ACHN (cell line): ENCODE data around the gene CDCA4.

Source experiments
- DNase-seq: peaks from one replicate; pipeline ENCODE4 v3.0.0-alpha.2; 2015
- in situ Hi-C: cut with HindIII; loops from 2 replicates; pipeline ENCODE4 v1.10.0; 2017; ENCODE audit warnings: low sequenced_read_pairs, low pct_ligation_motif_present, low pct_unique_long_range_greater_than_20kb

The CDCA4 gene

DNA sequence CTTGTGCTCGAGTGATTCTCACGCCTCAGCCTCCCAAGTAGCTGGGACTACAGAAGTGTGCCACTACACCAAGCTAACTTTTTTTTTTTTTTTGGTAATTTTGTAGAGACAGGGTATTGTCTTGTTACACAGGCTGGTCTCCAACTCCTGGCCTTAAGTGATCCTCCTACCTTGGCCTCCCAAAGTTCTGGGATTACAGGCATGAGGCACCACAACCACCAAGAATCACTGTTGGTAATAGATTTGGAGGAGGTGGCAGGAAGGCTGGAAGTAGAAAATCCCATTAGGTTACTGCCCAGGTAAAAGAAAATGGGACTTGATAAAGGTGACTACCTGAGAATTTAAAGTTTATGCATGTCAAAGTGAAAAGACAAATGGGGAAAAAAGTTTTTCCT lies 1.4 kb upstream of the CDCA4 start:
- no peak for DNase-seq
- in situ Hi-C loops, result no loop called here

DNA sequence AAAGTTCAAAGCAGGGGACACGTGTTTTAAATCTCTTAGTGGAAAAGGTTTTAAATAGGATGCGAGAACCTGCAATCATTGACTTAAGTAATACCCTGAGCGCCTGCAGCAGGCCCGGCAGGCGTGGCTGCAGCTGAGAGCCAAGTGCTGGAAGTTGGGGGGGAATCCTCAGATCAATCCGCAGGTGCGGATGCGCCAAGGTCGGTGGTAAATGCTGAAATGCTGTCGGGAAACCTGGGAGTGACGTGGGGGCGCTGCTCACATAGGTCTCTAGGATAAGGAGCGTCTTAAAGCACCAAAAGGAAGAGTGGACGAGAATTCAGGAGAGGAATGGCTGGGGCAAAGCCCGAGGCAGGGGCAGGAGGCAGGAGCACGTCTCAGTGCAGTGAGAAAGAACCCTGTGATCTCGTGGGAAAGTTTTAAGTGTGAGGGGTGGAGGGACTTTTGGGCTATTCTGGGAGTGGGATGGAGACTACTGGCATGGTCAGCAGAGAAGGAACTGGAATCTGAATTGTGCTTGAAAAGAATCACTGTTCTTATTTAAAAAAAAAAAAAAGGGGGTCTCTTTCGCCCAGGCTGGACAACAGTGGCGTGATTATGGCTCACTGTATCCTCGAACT lies 883 bp upstream of the CDCA4 start:
- in situ Hi-C loops, result no loop called here
- DNase-seq, result peak; percentile 56

DNA sequence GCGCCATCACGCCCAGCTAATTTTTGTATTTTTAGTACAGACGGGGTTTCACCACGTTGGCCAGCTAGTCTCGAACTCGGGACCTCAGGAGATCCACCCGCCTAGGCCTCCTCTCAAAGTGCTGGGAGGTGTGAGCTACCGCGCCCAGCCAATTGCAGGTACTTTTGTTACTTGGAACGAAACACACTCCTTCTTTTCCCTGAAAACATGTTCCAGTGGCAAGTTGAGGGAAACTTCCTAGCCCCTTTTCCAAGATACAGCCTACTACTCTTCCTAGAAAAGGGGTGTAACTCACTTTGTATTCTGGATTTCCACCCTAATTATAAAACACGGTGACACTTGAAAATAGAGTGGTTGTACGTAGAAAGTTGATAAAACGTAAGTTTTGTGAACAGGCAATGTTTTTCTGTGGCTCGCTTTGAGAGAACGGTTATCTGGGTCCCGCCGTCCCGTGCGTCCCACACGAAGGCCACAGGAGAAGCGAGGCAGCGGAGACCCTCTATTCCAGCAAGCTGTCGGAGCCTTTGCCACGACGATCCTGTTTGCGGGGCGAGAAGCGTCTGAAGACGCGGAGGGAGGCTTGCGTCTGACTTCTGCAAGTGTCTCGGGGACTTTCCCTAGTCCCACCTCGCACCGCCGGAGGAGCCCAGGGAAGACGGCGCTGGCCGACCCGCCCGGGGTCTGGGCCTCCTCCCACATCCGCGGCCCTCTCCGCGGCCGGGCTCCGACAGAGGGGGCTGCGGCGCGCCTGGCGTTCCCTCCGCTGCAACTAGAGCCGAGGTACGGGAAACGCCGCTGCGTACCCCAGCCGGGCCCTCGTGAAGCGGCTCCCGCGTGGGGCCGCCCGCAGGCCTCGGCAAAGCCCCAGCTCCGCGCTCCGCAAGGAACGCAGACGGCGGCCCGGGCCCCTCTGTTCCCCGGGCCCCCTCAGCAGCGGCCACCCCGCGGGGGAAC lies 745 bp downstream of the CDCA4 start:
- in situ Hi-C loops, result no loop called here
- DNase-seq, result peak; percentile 25

DNA sequence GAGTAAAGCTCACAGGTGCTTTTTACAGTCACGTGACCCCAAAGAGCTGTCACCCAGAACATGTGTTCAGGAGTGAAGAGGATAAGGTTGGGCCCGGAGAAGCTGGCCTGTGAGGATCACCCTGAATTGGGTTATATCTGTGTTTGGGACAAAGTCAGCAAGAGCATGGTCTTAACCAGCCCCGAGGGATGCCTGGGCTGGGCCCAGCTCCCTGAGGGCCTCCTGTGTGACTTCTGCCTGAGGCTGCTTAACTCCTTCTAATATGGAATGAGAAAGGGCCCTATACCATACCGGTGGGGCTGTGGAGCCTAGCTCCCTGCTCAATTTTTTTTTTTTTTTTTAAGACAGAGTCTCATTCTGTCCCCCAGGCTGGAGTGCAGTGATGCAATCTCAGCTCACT lies 2.5 kb downstream of the CDCA4 start:
- in situ Hi-C loops, result no loop called here
- no peak for DNase-seq

GRCh38 chr14:105015905-105016304 lies 5.0 kb downstream of the CDCA4 start:
- DNase-seq, result no peak
- in situ Hi-C loops, result no loop called here

DNA sequence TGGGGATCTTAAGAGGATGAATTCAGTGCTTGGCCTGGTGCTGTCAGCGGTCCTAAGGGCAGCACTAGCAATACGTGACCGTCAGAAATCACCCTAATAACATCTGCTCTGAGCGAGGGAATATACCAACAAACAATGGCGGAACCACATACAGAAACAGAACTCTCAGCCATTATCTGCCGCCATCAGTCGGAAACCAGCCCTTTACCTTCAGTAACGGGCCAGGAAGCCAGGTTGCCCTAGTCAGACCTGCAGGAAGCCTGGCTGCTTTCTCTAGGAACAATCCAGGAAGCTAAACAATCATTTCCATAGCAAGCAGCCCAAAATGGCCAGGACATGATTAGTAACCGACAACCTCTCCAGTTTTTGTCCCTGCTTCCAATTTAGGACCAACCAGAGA lies 5.6 kb downstream of the CDCA4 start:
- in situ Hi-C loops, result no loop called here
- no peak for DNase-seq

DNA sequence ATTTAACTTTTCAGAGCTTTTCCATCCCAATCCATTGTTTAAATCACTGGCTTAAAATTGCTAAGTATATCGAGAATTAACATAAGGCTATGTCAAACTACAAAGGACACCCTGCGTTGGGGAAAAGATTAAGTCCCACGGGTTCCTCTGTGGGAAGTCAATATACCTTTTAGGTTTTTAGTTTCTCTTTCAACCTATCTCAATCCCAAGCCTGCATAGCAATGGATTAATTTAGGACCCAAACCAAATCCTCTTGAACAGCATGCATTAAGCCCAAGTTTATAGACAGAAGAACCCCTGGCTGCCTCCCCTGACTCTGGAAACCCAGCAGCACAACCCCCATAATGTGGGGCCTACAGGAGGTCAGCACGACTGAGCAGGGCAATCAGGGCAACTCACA lies 6.3 kb downstream of the CDCA4 start:
- in situ Hi-C loops, result no loop called here
- no peak for DNase-seq

DNA sequence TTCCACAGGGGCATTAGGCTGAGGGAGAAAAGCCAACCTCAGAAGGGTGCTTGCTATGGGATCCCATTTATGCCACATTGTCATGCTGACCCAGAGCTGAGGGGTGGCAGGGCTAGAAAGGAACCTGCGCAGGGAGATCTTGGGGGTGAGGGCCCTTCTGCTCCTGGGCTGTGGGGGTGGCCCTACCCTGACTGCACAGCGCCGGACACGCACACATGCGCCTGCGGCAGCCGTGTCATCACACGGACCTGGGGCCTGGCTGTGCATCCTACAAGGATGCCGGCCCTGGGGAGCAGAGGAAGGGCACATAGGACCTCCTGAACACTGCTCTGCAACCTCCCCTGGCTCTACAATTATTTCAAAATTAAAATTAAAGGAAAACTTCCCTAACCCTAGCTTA lies 6.9 kb downstream of the CDCA4 start:
- no peak for DNase-seq
- in situ Hi-C loops, result no loop called here

DNA sequence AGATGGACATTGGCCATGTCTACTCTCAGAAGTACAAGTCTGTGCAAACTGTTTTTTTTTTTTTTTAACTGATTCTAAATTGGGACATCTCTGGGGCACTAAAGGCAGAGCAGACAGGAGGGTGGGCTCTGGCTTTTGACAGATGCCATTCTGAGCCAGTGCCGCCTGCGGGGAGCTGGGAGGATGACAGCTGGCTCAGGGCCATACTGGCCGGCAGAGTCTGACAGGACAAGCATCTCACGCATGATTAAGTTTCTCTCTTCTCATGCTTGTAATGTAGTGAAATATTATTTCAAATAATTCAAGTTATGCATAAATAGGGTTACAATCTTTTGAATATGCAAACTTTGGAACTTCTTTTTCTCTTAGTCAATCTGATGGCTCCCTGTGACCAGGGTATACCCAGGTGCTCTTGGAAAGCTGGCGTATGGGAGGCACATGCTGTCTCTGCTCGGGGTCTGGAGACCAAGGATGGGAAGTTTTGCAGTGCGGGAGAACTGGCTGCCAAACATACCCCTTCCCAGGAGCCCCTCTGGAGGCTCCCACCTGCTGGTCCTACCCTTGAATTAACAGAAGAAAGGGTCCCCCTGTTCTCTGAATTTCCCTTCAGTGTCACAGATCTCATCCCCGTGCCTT lies 7.6 kb downstream of the CDCA4 start:
- DNase-seq, result no peak
- in situ Hi-C loops, result no loop called here

DNA sequence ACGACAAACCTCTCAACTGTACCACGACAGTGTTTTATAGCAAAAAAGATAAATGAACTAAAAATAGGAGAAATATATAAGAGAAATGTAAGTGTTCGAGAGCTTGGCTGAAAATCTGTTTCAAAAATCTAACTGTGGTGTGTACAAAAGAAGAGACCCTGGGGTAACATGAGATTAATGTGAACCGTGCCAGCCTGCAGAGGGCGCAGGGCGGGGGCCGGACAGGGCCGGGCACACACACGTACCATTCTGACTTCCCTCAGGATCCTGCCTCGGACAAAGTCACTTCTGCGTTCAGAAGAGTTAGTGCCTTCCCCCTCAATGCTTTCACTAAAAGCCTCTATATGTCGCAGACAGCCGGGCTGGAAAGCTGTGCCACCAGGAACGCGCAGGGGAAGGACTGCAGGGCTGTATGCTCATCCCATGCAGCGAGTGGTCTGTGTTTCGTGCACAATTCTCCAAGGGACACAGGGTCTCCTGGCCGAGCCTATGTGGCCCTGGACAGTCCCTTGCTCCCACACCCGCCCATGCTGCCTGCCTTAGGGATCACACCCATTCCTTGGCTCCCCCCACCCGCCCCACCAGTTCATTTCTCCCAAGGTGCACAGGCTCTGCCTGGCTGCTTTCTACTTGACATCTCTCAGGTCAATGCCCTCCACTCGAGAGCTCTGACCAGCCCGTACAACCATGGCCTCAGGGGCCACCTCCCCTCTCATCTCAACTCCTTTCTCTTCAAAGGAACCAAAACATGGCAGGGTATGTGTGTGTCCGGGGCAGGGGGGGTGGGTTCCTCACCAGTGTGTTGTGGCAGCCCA lies 8.5 kb downstream of the CDCA4 start:
- no peak for DNase-seq
- in situ Hi-C loops, result no loop called here

DNA sequence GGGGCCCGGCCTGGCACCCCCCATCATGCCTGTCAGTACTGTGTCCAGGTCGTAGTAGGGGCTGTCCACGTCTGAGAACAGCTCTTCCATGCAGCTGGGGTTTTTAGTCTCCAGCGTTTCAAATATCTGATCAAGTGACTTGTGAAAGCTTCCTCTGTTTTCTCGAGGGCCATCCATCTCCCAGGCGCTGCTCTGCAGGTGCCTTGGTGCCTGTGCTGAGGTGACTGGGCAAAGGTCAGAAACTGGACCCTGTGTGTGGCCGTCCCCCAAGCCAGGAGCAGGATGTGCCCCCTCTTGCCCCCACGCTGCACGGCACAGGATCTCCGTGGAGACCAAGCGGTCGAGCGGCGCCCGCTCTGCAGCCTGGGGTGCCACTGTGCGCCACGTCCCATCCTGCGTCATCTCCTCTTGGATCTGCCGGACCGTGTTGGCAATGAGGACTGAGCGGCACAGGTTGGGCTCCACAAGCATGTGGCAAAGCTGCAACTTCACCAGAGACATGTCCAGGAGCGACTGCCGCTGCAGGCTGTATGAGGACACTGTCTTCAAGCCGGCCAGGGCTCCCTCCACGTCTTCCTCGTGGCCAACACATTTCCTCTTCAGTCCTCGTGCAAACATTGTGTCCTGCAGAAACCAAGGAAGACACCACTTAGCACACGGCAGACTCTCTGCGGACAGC lies 9.4 kb downstream of the CDCA4 start:
- in situ Hi-C loops, result no loop called here
- DNase-seq, result no peak

GRCh38 chr14:105010891-105011291 lies 10.0 kb downstream of the CDCA4 start:
- no peak for DNase-seq
- in situ Hi-C loops, result no loop called here

DNA sequence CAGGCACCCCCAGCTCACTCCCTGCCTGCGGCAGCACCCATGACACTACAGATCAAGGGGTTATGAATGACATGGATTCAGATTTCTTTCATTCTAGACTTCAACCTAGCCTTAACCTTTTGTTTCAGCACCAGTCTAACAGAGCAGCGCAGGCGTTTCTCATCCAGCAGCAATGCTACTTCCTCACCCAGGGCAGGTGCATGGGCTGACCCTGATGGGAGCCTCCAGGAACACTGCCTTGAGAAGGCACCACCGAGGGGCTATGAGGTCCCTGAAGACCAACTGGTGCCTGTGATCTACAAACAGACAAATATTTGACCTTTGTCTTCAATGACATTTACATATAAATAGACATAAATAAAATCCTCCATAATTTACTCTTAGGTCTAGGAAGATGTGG lies 10.8 kb downstream of the CDCA4 start:
- in situ Hi-C loops, result no loop called here
- DNase-seq, result no peak

DNA sequence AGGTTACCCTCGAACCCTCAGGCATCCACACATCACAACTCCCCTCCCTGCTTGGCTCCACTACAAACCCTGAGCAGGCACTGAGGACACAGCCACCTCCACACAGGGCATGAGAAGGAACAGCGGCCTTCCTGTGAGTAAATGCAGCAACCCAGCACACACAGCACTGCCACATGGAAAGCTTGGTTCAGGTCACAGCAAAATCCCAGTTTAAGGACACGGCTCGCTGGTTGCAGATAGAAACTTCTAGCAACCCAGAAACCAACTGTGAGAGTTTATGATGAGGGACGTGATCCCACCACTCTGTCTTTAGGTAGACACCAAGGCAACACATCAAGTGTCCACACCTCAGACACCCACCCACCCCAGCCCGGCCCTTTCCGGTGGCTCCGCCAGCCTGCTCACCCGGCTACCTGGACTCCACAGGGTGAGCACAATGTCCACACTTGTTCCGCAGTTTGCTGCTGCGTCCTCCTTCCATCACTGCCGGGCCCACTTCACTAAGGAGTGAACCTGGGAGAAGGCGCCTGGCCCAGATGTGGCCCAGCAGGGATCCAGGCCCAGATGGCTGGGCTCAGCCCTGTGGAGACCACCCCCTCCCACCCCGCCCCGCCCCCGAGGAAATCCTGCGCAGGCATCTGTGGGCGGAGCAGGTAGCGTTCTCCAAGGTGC lies 13.2 kb downstream of the CDCA4 start:
- DNase-seq, result no peak
- in situ Hi-C loops, result no loop called here

DNA sequence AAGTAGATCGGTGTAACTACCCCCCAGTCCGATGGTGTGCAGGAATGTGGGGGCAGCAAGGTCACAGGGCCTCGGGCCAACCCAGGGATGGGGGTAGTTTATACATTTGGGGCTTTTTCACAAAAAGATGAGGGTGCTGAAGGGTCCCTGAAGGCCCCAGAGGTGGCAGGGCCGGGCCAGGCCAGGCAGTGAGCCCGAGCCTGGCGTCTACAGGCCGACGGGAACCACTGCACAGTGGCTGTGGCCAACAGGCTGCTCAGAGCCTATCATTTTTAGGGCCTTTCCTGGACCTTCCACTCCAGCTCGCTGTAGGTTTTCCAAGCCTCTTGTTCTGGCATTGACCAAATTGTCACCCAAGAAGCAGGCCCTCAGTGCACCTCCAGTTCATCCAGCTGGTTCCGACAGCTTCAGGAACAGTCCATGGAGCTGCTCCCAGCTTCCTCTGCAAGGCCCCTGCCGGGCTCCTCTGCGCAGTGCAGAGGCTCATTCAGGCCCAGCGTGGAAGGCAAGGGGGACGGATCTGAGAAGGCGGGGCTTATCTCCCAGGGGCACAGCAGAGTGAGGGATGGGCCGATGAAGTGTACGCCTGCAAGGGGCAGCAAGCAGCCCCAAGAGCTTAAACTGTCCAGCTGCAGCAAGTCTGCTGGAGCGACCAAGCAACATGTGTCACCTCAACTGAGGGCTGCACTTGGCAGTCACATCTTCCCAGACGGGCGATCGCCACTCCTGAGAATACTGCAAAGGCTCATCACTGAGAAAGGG lies 13.9 kb downstream of the CDCA4 start:
- in situ Hi-C loops, result no loop called here
- no peak for DNase-seq

DNA sequence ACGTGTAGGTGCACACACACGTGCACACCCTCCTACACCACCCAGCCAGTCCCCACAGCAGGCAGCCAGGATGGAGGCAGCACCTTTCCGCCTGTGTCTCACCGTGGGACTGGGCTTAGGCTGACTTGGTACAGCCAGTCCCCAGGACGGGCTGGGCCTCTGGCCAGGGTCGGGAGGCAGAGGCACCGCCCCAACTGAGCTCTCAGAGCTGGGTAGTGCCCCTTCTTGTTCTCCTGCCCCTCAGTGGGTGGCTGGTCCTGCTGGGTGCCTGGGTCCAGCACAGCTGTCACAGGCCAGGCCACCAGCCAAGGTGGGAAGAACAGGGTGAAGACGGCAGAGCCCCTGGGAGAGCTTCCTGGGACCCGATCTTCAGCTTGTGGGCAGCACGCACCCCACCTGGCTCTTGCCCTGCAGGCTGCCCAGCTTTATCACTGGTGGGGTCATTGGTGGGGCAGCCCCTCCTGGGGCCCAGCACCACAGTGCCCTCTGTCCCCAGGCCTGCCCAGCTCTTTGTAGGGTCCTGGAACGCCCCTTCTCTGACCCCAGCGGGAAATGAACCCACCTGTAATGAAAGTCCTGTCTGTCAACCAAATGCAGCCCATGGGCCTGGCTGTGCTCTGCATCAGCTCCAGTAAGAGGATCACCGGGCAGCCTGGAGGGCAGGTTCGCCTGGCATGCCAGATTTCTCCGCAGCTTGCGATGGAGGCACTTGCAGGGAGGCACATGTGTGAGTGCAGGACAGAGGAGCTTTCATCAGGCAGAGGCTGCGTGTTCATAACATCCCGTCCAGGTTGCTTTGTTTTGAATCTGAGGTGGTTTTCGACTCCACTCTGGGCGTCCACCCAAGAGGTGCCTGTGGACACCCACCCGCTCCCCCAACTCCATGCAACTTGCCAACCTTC lies 14.7 kb downstream of the CDCA4 start:
- DNase-seq, result no peak
- in situ Hi-C loops, result no loop called here
